Esophagus squamous epithelium (tissue), 4 donors: Measurements from ENCODE around the gene CCDC40.

Experiments used
- CTCF ChIP-seq, 6 experiments: fragments of 450-650 bp in 4 of 6; fragments of 200-600 bp in 2 of 6; sonication (generic) in 2 of 6; IDR thresholded peaks; one replicate each; pipeline ENCODE4 v1.5.1; 2016 to 2019; ENCODE audit warnings: antibody characterized with exemption in 6 of 6, mild to moderate bottlenecking in 4 of 6, moderate library complexity in 4 of 6
- POLR2A ChIP-seq, 4 donors: fragments of 450-650 bp; IDR thresholded peaks; one replicate each; pipeline ENCODE4 v1.6.1; 2017; ENCODE audit warnings: antibody characterized with exemption in 4 of 4, mild to moderate bottlenecking in 4 of 4, moderate library complexity in 3 of 4

- TF ChIP-seq CTCF (IDR thresholded peaks at IDR 0.05): no peak
- TF ChIP-seq POLR2A (IDR thresholded peaks at IDR 0.05): no peak
Observed at GRCh38 chr17:80110447-80110812, 74.0 kb downstream of the CCDC40 start.
